NCI-H1930 (cell line): ENCODE measurements around the gene HBG2.

Source experiments
- DNase-seq, 2 experiments: peaks; one replicate each; lab custom pipeline; 2025; lab: John Stamatoyannopoulos, UW

HBG2 gene

GRCh38 chr11:5229796-5230195 lies 24.8 kb downstream of the HBG2 start:
- no peak for DNase-seq

GRCh38 chr11:5229356-5229755 lies 25.2 kb downstream of the HBG2 start:
- DNase-seq = no peak

GRCh38 chr11:5228124-5228523 lies 26.5 kb downstream of the HBG2 start:
- DNase-seq = no peak

GRCh38 chr11:5227681-5228080 lies 26.9 kb downstream of the HBG2 start:
- DNase-seq = no peak

- no peak for DNase-seq
Measured at GRCh38 chr11:5226732-5227310, 27.8 kb downstream of the HBG2 start, which contains the start of gene HBB. Gene HBB, minus strand, starts transcription at chr11:5227071. Its CDS starts 50 bp downstream, at chr11:5227021.

GRCh38 chr11:5225480-5225871 lies 29.1 kb downstream of the HBG2 start:
- DNase-seq = no peak

- DNase-seq = no peak
Measured at GRCh38 chr11:5224538-5225479, 29.8 kb downstream of the HBG2 start.

- no peak for DNase-seq
Measured at GRCh38 chr11:5223686-5224085, 30.9 kb downstream of the HBG2 start.

- no peak for DNase-seq
Measured at GRCh38 chr11:5223146-5223545, 31.4 kb downstream of the HBG2 start.

GRCh38 chr11:5210376-5210885 lies 44.1 kb downstream of the HBG2 start:
- no peak for DNase-seq

GRCh38 chr11:5204787-5205186 lies 49.8 kb downstream of the HBG2 start:
- DNase-seq = peak; percentile 8 to 25

- DNase-seq = no peak
Measured at GRCh38 chr11:5203366-5203765, 51.2 kb downstream of the HBG2 start.
